Activated T-cell treated with anti-CD3 and anti-CD28 coated beads, Interleukin-2, amount 50 U/mL, for 48 hours (primary cell): ENCODE measurements around the gene PAAF1.

Experiments
- DNase-seq, 2 experiments: peaks; one replicate each; pipeline ENCODE4 v3.0.0-alpha.2; 2020

The PAAF1 gene

DNA sequence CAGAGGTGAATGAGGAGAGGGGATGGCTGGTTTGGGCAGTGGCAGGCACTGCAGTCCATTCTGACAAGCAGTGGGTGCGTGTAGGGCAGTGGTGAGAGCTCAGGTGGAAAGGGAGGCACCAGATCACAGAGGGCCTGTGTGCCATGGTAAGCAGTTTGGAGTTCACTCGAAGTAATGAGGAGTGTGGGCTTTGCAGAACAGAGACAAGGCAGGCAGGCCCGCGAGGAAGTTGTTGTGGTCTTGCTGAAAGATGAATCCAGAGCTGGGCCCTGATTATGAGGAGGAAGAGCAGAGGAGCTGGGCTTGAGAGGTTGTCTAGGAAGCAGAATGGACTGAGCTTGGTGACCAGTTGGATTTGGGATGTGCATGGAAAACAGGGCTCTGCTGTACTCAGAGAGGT, 72.4 kb downstream of the PAAF1 start:
- DNase-seq = no peak

GRCh38 chr11:73949912-73950311, 73.1 kb downstream of the PAAF1 start:
- DNase-seq = no peak

GRCh38 chr11:73950869-73951710, 74.3 kb downstream of the PAAF1 start, which contains the start of gene DNAJB13:
Gene DNAJB13, plus strand, starts transcription at chr11:73951026. Its CDS starts 44 bp downstream, at chr11:73951070.
- peak; percentile 33 to 40 for DNase-seq

DNA sequence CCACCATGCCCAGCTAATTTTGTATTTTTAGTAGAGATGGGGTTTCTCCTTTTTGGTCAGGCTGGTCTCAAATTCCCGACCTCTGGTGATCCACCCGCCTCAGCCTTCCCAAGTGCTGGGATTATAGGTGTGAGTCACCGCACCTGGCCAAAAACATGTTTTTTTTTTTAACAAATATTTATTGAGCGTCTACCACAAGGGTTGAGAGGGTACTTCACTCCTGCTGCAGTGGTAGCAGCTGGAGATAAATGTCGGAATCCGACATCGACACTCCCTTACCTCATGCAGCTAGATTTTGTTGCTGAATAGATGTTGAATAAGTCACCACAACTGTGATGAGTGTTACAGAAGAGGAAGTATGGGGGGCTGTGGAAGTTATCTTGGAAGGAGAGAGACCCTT, 75.0 kb downstream of the PAAF1 start:
- no peak for DNase-seq

DNA sequence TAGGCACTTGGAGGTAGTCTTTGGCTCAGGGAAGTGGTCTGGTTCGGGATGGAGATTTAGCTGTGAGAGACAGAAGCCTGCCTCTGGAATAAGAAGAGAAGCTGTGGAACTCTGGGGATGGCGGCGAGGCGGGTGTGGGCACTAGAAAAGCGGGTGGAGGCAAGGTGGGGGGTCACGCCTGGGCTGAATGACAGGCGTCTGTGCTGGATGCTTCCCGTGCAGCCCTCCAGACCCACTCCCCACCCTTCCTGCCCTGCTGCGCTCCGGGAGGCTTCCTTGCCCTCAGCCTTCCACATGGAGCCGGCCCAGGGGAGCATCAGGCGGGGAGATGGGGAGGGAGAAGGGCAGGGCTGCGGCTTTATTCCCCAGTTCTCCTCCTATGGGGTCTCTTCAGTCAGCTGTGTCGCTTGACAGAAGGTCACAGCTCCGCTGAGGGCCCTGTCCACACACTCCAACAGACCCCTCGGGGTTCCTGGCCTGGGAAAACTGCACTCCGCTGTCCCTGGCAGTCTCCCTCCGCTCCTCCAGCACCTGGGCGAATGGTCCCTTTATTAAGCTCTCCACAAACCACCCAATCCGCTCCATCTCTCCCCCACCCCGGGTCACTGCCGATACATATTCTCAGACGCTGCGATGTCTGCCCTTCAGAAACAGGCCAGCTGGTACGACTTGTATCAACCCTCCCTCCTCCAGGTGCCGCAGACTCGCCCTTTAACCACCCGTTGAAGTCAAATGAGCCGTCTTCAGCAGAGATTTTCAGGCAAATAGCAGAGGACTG, 80.3 kb downstream of the PAAF1 start:
- DNase-seq = no peak

GRCh38 chr11:73957654-73958361, 81.0 kb downstream of the PAAF1 start:
- DNase-seq = no peak

GRCh38 chr11:73958521-73959141, 81.8 kb downstream of the PAAF1 start:
- no peak for DNase-seq

DNA sequence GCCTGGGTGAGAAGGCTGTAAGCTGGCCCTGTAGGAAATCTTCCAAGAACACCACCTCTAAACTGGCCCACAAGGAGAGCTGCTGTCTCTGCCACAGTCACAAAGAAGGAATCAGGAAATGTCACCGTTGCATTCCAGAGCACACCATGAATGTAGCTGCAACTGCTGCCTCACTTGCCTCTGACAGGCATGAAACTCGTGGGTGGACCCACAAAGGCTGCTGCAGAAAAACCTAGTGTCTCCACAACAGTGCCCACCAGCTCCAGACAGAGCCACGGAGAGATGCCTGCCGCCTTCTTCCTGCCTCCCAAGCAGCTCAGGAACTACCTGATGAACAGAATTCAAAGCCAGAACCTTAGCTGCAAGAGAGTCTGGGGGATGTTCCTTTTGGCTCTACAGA, 84.5 kb downstream of the PAAF1 start:
- no peak for DNase-seq

- DNase-seq = no peak
Measured at GRCh38 chr11:73962101-73962705, 85.4 kb downstream of the PAAF1 start.

DNA sequence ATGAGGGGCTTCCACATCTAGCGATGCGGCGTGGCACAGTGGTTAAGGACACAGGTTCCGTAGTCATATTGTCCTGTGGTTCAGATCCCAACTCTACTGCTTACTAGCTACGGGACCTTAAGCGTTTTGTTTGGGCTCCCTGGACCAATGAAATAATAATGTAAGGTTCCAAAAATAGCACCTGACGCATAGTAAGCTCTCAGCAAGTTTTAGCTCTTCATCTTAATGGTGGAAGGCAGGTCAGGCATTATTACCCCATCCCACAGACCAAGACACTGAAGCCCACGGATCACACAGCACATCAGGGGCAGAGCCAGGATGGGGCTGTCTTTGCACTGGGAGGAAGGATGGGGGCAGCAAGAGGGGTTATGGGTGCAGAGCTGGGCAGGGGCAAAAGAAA, 87.1 kb downstream of the PAAF1 start:
- no peak for DNase-seq

DNA sequence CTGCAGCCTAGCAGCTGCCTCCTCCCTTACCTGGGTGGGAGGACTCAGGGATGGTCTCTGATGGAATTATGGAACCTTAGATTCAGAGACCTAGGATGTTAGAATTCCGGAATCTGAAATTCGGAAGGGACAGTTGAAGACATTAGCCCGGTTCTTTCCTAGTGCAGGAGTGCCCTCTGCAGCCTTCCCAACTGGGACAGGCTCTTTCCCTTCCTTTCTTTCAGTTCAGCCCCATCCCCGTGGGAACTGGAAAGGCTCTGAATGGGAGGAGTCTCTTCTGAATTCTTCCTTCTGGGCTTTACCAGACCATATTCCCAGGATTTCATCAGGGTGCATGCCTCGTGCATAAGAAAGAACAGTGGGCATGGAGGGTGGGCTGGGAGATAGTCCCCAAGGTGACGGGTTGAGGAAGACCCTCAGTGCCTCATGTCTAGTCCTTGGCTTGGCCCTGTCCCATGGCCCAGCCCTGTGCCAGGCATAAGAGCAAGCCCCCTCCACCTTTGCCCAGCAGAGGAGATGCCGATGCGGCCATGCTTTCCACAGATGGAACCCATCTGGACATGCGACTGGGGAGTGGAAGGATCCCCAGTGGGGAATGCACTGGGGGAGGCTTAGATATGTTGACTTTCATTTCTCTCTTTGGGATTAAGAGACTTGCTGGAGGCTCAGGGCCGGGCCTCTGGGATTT, 88.4 kb downstream of the PAAF1 start:
- DNase-seq = no peak

DNA sequence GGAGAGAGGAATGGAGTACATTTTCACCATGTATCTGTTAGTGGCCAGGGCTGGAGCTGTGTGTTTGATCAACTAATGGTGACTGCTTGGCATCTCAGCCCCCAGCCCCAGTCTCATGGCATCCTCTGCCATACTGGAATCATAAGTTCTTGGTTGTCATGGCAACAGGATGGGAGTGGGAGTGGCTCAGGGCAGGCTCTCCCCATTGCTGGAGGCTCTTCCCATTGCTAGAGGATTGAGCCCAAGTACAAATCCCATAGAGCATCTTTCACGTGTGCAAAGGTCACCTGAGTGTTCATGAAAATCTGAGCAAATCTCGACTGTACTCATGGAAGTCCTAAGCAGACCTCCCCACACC, 88.9 kb downstream of the PAAF1 start:
- DNase-seq = no peak

- no peak for DNase-seq
Measured at GRCh38 chr11:73968356-73968966, 91.7 kb downstream of the PAAF1 start.

DNA sequence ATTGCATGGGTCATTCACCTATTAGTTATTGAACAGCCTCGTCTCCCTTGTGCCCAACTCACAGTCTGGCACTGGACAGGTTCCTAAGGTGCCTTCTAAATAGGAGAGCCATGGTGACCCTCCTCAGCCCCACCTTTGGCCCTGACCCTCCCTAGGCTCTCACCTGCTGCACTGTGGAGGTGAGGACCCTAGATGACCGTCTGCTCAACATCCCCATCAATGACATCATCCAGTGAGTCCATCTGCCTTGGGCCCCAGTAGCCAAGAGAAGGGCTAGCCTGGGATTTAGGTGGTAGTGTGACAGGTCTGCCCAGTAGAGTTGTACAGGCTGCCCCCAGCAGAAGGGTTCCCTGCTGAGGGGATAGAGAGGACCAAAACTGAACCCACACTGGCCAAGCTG, 92.3 kb downstream of the PAAF1 start:
- no peak for DNase-seq

DNA sequence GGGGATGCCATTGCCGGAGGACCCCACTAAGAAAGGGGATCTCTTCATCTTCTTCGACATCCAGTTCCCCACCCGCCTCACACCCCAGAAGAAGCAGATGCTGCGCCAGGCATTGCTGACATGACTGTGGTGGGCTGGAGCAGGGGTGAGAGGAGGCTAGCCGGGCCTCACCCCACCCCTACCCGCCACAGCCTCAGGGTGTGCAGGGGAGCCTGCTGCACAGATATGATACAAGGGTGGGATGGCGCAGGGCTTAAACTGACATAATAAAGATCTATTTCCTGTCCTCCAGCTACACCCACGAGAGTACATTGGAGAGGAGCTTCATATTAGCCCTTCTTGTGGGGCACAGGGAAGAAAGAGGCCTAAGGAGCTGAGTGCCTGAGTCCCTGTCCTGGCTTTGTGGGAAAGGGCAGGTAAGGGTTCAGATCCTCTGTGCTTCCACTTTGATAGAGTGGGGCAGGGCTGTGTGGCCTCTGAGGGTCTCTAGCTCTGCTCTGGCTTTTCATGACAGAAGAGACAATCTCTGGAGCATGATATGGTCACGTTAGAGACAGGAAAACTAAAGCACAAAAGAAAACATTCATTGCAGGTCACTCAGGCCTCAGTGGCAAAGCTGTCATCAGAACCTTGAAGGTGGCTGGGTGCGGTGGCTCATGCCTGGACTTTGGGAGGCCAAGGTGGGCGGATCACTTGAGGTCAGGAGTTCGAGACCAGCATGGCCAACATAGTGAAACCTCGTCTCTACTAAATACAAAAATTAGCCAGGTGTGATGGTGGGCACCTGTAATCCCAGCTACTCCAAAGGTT, 93.4 kb downstream of the PAAF1 start:
- DNase-seq = peak; percentile 48 to 49

DNA sequence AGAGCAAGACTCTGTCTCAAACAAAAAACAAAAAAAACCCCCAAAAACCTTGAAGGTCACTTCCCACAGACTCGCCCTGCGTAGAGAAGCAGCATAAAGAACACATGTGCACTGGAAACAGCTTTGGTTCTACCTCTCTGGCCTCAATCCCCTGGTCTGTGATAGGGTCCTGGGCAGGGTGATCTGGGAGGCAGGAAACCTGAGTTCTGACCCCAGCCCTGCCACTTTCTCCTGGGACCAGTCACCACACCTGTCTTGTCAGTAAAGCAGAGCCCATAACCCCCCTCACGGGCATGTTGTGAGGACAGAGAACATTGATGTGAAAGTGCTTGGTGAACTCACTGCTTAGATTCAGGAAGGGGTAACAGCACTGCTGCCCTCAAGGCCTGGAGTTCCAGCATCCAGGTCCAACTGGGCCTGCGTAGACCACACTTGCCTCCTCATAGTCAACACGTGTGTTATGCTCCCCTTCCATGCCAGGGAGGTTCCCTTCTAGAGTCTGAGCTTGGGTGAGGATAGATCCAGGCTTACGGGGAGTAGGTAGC, 94.4 kb downstream of the PAAF1 start:
- DNase-seq = peak; percentile 55 to 58

GRCh38 chr11:73972187-73972586, 95.4 kb downstream of the PAAF1 start:
- peak; percentile 45 to 48 for DNase-seq

- peak; percentile 41 to 46 for DNase-seq
Measured at GRCh38 chr11:73972620-73973449, 96.0 kb downstream of the PAAF1 start.
